Tibial nerve (tissue), 4 donors: ENCODE results near the gene WDPCP. TPM values are rescaled to one million over a fixed set of nuclear protein-coding genes. Genes with fewer than 3 reads are reported as not detected.
"Not testable (repeated sequence)": the region's sequence is repeated elsewhere in the genome, so short reads cannot be mapped to it uniquely, and the experiment has no call there.

Experiments used
- DNase-seq, 2 donors: peaks; one replicate each; pipeline ENCODE4 v3.0.0-alpha.2; 2019; ENCODE audit warnings: low spot score in 2 of 2
- H3K27ac ChIP-seq, 4 donors: fragments of 200-600 bp; sonication (generic) in 3 of 4; one replicate each; pipeline ENCODE4 v1.5.1; 2017 to 2019; ENCODE audit warnings: mild to moderate bottlenecking in 1 of 4
- H3K27me3 ChIP-seq, 2 donors: fragments of 200-600 bp; sonication (generic) in 1 of 2; one replicate each; pipeline versions ENCODE4 v1.5.1 to v1.6.0; 2017 to 2019
- H3K36me3 ChIP-seq, 3 donors: fragments of 200-600 bp; sonication (generic); one replicate each; pipeline ENCODE4 v1.5.1; 2018 to 2019
- H3K4me1 ChIP-seq, 4 donors: fragments of 200-600 bp; sonication (generic) in 3 of 4; one replicate each; pipeline ENCODE4 v1.5.1; 2017 to 2019
- H3K4me3 ChIP-seq, 4 donors: fragments of 200-600 bp; sonication (generic) in 3 of 4; one replicate each; pipeline ENCODE4 v1.5.1; 2017 to 2019; ENCODE audit warnings: mild to moderate bottlenecking in 1 of 4, moderate library complexity in 1 of 4
- H3K9me3 ChIP-seq, 4 donors: fragments of 200-600 bp; sonication (generic) in 3 of 4; one replicate each; pipeline ENCODE4 v1.5.1; 2017 to 2019
- CTCF ChIP-seq, 5 experiments: fragments of 200-600 bp in 3 of 5; fragments of 450-650 bp in 2 of 5; sonication (generic) in 3 of 5; IDR thresholded peaks; one replicate each; pipeline ENCODE4 v1.5.1; 2016 to 2019; ENCODE audit warnings: antibody characterized with exemption in 5 of 5, mild to moderate bottlenecking in 3 of 5, moderate library complexity in 2 of 5
- EP300 ChIP-seq, 2 donors: sonication (generic); formaldehyde crosslinking; IDR thresholded peaks; one replicate each; pipeline ENCODE4 v1.6.1; 2017; ENCODE audit warnings: antibody characterized with exemption in 2 of 2, mild to moderate bottlenecking in 1 of 2
- POLR2A ChIP-seq, 2 donors: fragments of 450-650 bp; IDR thresholded peaks; one replicate each; pipeline ENCODE4 v1.6.1; 2017; ENCODE audit warnings: antibody characterized with exemption in 2 of 2, mild to moderate bottlenecking in 2 of 2, moderate library complexity in 2 of 2
- WGBS, 2 donors: methylation state at CpG; one replicate each; pipeline ENCODE4 v1.1.5; 2018; 5-methylcytosine and 5-hydroxymethylcytosine counted together
- total RNA-seq, 4 donors: library from RNA; depleted of rRNA; stranded (reverse); fragments of >200 nt; gene quantifications; one replicate each; pipeline ENCODE4 v1.1.0, GENCODE V29; 2016

WDPCP gene
- total RNA-seq, 4 donors from 2014 or later = 14.4 to 22.4 (median 20.4) TPM

GRCh38 chr2:63092857-63093256 lies 495.4 kb downstream of the WDPCP start:
- H3K4me3 ChIP-seq = no peak overlapping the region
- WGBS, 2 donors = 1 to 47% methylated on average over 1 of the region's 1 CpG
- no peak overlapping the region for H3K27ac ChIP-seq
- no peaks in the 10 kb centered on the region for H3K27me3 ChIP-seq
- TF ChIP-seq CTCF (IDR thresholded peaks at IDR 0.05) = no peak
- TF ChIP-seq EP300 (IDR thresholded peaks at IDR 0.05) = no peak
- no peak for TF ChIP-seq POLR2A (IDR thresholded peaks at IDR 0.05)
- no peaks in the 10 kb centered on the region for H3K36me3 ChIP-seq
- DNase-seq = no peak
- no peaks in the 10 kb centered on the region for H3K9me3 ChIP-seq
- no peaks in the 10 kb centered on the region for H3K4me1 ChIP-seq

- H3K9me3 ChIP-seq = no peaks in the 10 kb centered on the region
- no peaks in the 10 kb centered on the region for H3K4me1 ChIP-seq
- TF ChIP-seq POLR2A (IDR thresholded peaks at IDR 0.05) (no peak), CTCF (IDR thresholded peaks at IDR 0.05) (no peak), EP300 (IDR thresholded peaks at IDR 0.05) (no peak)
- WGBS, 2 donors = 81 to 89% methylated on average over 1 of the region's 1 CpG
- no peaks in the 10 kb centered on the region for H3K27me3 ChIP-seq
- no peak overlapping the region for H3K27ac ChIP-seq
- no peak overlapping the region for H3K4me3 ChIP-seq
- no peak for DNase-seq
- no peaks in the 10 kb centered on the region for H3K36me3 ChIP-seq
Measured at GRCh38 chr2:63092401-63092800, 495.9 kb downstream of the WDPCP start.

- no peak overlapping the region for H3K4me3 ChIP-seq
- H3K27ac ChIP-seq = no peak overlapping the region
- DNase-seq = no peak
- no peaks in the 10 kb centered on the region for H3K4me1 ChIP-seq
- H3K27me3 ChIP-seq = no peaks in the 10 kb centered on the region
- WGBS, 2 donors = 53 to 54% methylated on average over 1 of the region's 1 CpG
- H3K9me3 ChIP-seq = peaks cover 0 to 1% (median 0%) of the 10 kb centered on the region in 4 donors
- TF ChIP-seq POLR2A (IDR thresholded peaks at IDR 0.05) = no peak
- no peak for TF ChIP-seq EP300 (IDR thresholded peaks at IDR 0.05)
- no peak for TF ChIP-seq CTCF (IDR thresholded peaks at IDR 0.05)
- no peaks in the 10 kb centered on the region for H3K36me3 ChIP-seq
Measured at GRCh38 chr2:63086687-63087086, 501.6 kb downstream of the WDPCP start.

GRCh38 chr2:63081404-63081803 lies 506.9 kb downstream of the WDPCP start:
- peaks cover 0 to 3% (median 0%) of the 10 kb centered on the region in 4 donors for H3K9me3 ChIP-seq
- H3K4me3 ChIP-seq = no peak overlapping the region
- no peaks in the 10 kb centered on the region for H3K27me3 ChIP-seq
- no peaks in the 10 kb centered on the region for H3K4me1 ChIP-seq
- no peaks in the 10 kb centered on the region for H3K36me3 ChIP-seq
- 68 to 74% methylated on average over 4 of the region's 4 CpGs for WGBS, 2 donors
- DNase-seq = no peak
- no peak for TF ChIP-seq CTCF (IDR thresholded peaks at IDR 0.05)
- TF ChIP-seq POLR2A (IDR thresholded peaks at IDR 0.05) = no peak
- TF ChIP-seq EP300 (IDR thresholded peaks at IDR 0.05) = no peak
- H3K27ac ChIP-seq = no peak overlapping the region

- Histone ChIP-seq H3K36me3 (no peaks in the 10 kb centered on the region), H3K4me3 (no peak overlapping the region), H3K27me3 (no peaks in the 10 kb centered on the region), H3K27ac (no peak overlapping the region), H3K9me3 (peaks cover 0 to 3% (median 0%) of the 10 kb centered on the region in 4 donors), H3K4me1 (no peaks in the 10 kb centered on the region)
- no peak for DNase-seq
- TF ChIP-seq POLR2A (IDR thresholded peaks at IDR 0.05) = no peak
- TF ChIP-seq CTCF (IDR thresholded peaks at IDR 0.05) = no peak
- no peak for TF ChIP-seq EP300 (IDR thresholded peaks at IDR 0.05)
- WGBS, 2 donors = 77 to 81% methylated on average over 4 of the region's 4 CpGs
Measured at GRCh38 chr2:63078852-63079606, 509.2 kb downstream of the WDPCP start.

GRCh38 chr2:63074399-63074798 lies 513.9 kb downstream of the WDPCP start:
- H3K27me3 ChIP-seq, H3K4me1 ChIP-seq, DNase-seq, H3K36me3 ChIP-seq, H3K9me3 ChIP-seq, H3K4me3 ChIP-seq, H3K27ac ChIP-seq: not testable (repeated sequence)
- WGBS, 2 donors = 74 to 85% methylated on average over 4 of the region's 4 CpGs
